Choroid plexus epithelial cell (primary cell): Measurements from ENCODE around the gene EHD2.
A peak's percentile ranks its signal among the peaks of the same experiment; 100 is the strongest.
"Not testable (repeated sequence)": the region's sequence is repeated elsewhere in the genome, so short reads cannot be mapped to it uniquely, and the experiment has no call there.

Source experiments
- DNase-seq: peaks from one replicate; pipeline ENCODE4 v3.0.0-alpha.2; 2010; ENCODE audit warnings: low read depth
- H3K4me3 ChIP-seq: 2 replicates; pipeline ENCODE4 v1.5.1; 2011; ENCODE audit warnings: low read depth, mild to moderate bottlenecking, control low read depth, low read length, moderate library complexity
- CTCF ChIP-seq: conservative IDR thresholded peaks from 2 replicates; pipeline ENCODE4 v1.5.1; 2011; ENCODE audit warnings: low read depth, mild to moderate bottlenecking, control low read depth, inconsistent platforms, low read length, moderate library complexity

EHD2 gene

GRCh38 chr19:47766359-47766620 lies 53.1 kb downstream of the EHD2 start:
- TF ChIP-seq CTCF, result no peak
- no peak overlapping the region for H3K4me3 ChIP-seq
- DNase-seq, result no peak

- DNase-seq, result no peak
- TF ChIP-seq CTCF, result no peak
- no peak overlapping the region for H3K4me3 ChIP-seq
Measured at GRCh38 chr19:47766670-47767069, 53.4 kb downstream of the EHD2 start.

- DNase-seq, result no peak
- no peak overlapping the region for H3K4me3 ChIP-seq
- TF ChIP-seq CTCF, result no peak
Measured at GRCh38 chr19:47767349-47767748, 54.1 kb downstream of the EHD2 start.

GRCh38 chr19:47768604-47769003 lies 55.4 kb downstream of the EHD2 start:
- H3K4me3 ChIP-seq, result no peak overlapping the region
- peak; percentile 14 for TF ChIP-seq CTCF
- no peak for DNase-seq

GRCh38 chr19:47769534-47769933 lies 56.3 kb downstream of the EHD2 start:
- no peak for DNase-seq
- H3K4me3 ChIP-seq, result no peak overlapping the region
- no peak for TF ChIP-seq CTCF

GRCh38 chr19:47771291-47771690 lies 58.1 kb downstream of the EHD2 start:
- not testable (repeated sequence) for H3K4me3 ChIP-seq, DNase-seq

- TF ChIP-seq CTCF, result no peak
- H3K4me3 ChIP-seq, result no peak overlapping the region
- no peak for DNase-seq
Measured at GRCh38 chr19:47776568-47776967, 63.3 kb downstream of the EHD2 start.

GRCh38 chr19:47777245-47778048 lies 64.2 kb downstream of the EHD2 start:
- peak overlapping the region; percentile 92 for H3K4me3 ChIP-seq
- not testable (repeated sequence) for DNase-seq
